Measurements from ENCODE around the gene TNFSF4.
"Not testable (repeated sequence)": the region's sequence is repeated elsewhere in the genome, so short reads cannot be mapped to it uniquely, and the experiment has no call there.

TNFSF4 gene

GRCh38 chr1:173240609-173241008, 33.5 kb upstream of the TNFSF4 start:
- Histone ChIP-seq H2BK120ac (ENCODE audit: low read depth, low read length) (no peak overlapping the region), H3K9ac (ENCODE audit: low read depth, low read length, poor library complexity) (no peak overlapping the region), H4K91ac (ENCODE audit: low read depth, low read length, poor library complexity) (no peak overlapping the region), H2AK5ac (ENCODE audit: low read depth, low read length) (no peak overlapping the region), H2AFZ (ENCODE audit: low read length) (no peak overlapping the region), H4K8ac (ENCODE audit: low read depth, low read length) (no peak overlapping the region), H3K4me1 (ENCODE audit: control insufficient read depth in 2 of 2, insufficient read depth in 1 of 2, low read depth in 1 of 2, low read length in 2 of 2) (no peaks in the 10 kb centered on the region), H3K18ac (ENCODE audit: low read length) (no peak overlapping the region), H3K14ac (ENCODE audit: low read length) (no peak overlapping the region), H3K23ac (ENCODE audit: low read depth, low read length, poor library complexity) (no peak overlapping the region), H3K79me1 (ENCODE audit: low read depth, low read length) (no peaks in the 10 kb centered on the region), H3K4me3 (ENCODE audit: low read length in 2 of 2) (no peak overlapping the region), H3K27me3 (ENCODE audit: control insufficient read depth in 3 of 3, insufficient read depth in 3 of 3, low read depth in 1 of 3, low read length in 3 of 3) (no peaks in the 10 kb centered on the region), H3K9me3 (replicated peaks in 1 of 2; ENCODE audit: control insufficient read depth in 2 of 2, insufficient read depth in 1 of 2, low read depth in 1 of 2, low read length in 2 of 2) (no peaks in the 10 kb centered on the region), H3K36me3 (replicated peaks in 1 of 2; ENCODE audit: control insufficient read depth in 2 of 2, insufficient read depth in 2 of 2, low read length in 2 of 2) (no peaks in the 10 kb centered on the region), H3K27ac (replicated peaks; ENCODE audit: low read length) (no peak overlapping the region), H2BK12ac (ENCODE audit: low read length) (no peak overlapping the region), H3K4me2 (ENCODE audit: insufficient read depth, low read length, poor library complexity, severe bottlenecking) (no peak overlapping the region), H2BK5ac (ENCODE audit: low read length) (no peak overlapping the region), H2BK15ac (ENCODE audit: low read length) (no peak overlapping the region), H3K4ac (ENCODE audit: low read length) (no peak overlapping the region)
- DNase-seq (ENCODE audit: low spot score) = no peak

- H3K27me3 ChIP-seq (ENCODE audit: control insufficient read depth in 3 of 3, insufficient read depth in 3 of 3, low read depth in 1 of 3, low read length in 3 of 3) = no peaks in the 10 kb centered on the region
- H3K4ac ChIP-seq (ENCODE audit: low read length) = no peak overlapping the region
- H3K27ac ChIP-seq (replicated peaks; ENCODE audit: low read length) = no peak overlapping the region
- no peak overlapping the region for H3K4me2 ChIP-seq (ENCODE audit: insufficient read depth, low read length, poor library complexity, severe bottlenecking)
- no peak overlapping the region for H2BK15ac ChIP-seq (ENCODE audit: low read length)
- H3K18ac ChIP-seq (ENCODE audit: low read length) = no peak overlapping the region
- no peak overlapping the region for H2BK5ac ChIP-seq (ENCODE audit: low read length)
- H3K9ac ChIP-seq (ENCODE audit: low read depth, low read length, poor library complexity) = no peak overlapping the region
- WGBS, 2 donors (ENCODE audit: extremely low coverage in 2 of 2, insufficient read length in 2 of 2, insufficient replicate concordance in 1 of 2) = no CpG with 5 or more reads among the region's 2 CpGs
- H3K14ac ChIP-seq (ENCODE audit: low read length) = no peak overlapping the region
- H4K91ac ChIP-seq (ENCODE audit: low read depth, low read length, poor library complexity) = no peak overlapping the region
- no peaks in the 10 kb centered on the region for H3K4me1 ChIP-seq (ENCODE audit: control insufficient read depth in 2 of 2, insufficient read depth in 1 of 2, low read depth in 1 of 2, low read length in 2 of 2)
- no peak overlapping the region for H3K23ac ChIP-seq (ENCODE audit: low read depth, low read length, poor library complexity)
- H3K9me3 ChIP-seq (replicated peaks in 1 of 2; ENCODE audit: control insufficient read depth in 2 of 2, insufficient read depth in 1 of 2, low read depth in 1 of 2, low read length in 2 of 2) = no peaks in the 10 kb centered on the region
- H2AFZ ChIP-seq (ENCODE audit: low read length) = no peak overlapping the region
- H2AK5ac ChIP-seq (ENCODE audit: low read depth, low read length) = no peak overlapping the region
- no peak overlapping the region for H2BK120ac ChIP-seq (ENCODE audit: low read depth, low read length)
- H4K8ac ChIP-seq (ENCODE audit: low read depth, low read length) = no peak overlapping the region
- DNase-seq (ENCODE audit: low spot score) = no peak
- H3K36me3 ChIP-seq (replicated peaks in 1 of 2; ENCODE audit: control insufficient read depth in 2 of 2, insufficient read depth in 2 of 2, low read length in 2 of 2) = no peaks in the 10 kb centered on the region
- H2BK12ac ChIP-seq (ENCODE audit: low read length) = no peak overlapping the region
- no peak overlapping the region for H3K4me3 ChIP-seq (ENCODE audit: low read length in 2 of 2)
- no peaks in the 10 kb centered on the region for H3K79me1 ChIP-seq (ENCODE audit: low read depth, low read length)
These were observed 31.9 kb upstream of the TNFSF4 start for GRCh38 chr1:173239058-173239457.

- Histone ChIP-seq H2AK5ac (ENCODE audit: low read depth, low read length) (no peak overlapping the region), H3K18ac (ENCODE audit: low read length) (no peak overlapping the region), H2BK15ac (ENCODE audit: low read length) (no peak overlapping the region), H2BK5ac (ENCODE audit: low read length) (no peak overlapping the region), H3K9me3 (replicated peaks in 1 of 2; ENCODE audit: control insufficient read depth in 2 of 2, insufficient read depth in 1 of 2, low read depth in 1 of 2, low read length in 2 of 2) (no peaks in the 10 kb centered on the region), H4K91ac (ENCODE audit: low read depth, low read length, poor library complexity) (no peak overlapping the region), H2BK120ac (ENCODE audit: low read depth, low read length) (no peak overlapping the region), H3K27me3 (ENCODE audit: control insufficient read depth in 3 of 3, insufficient read depth in 3 of 3, low read depth in 1 of 3, low read length in 3 of 3) (no peaks in the 10 kb centered on the region), H4K8ac (ENCODE audit: low read depth, low read length) (no peak overlapping the region), H3K4ac (ENCODE audit: low read length) (no peak overlapping the region), H2AFZ (ENCODE audit: low read length) (no peak overlapping the region), H3K9ac (ENCODE audit: low read depth, low read length, poor library complexity) (no peak overlapping the region), H3K4me3 (ENCODE audit: low read length in 2 of 2) (no peak overlapping the region), H3K4me1 (ENCODE audit: control insufficient read depth in 2 of 2, insufficient read depth in 1 of 2, low read depth in 1 of 2, low read length in 2 of 2) (no peaks in the 10 kb centered on the region), H3K14ac (ENCODE audit: low read length) (no peak overlapping the region), H3K79me1 (ENCODE audit: low read depth, low read length) (no peaks in the 10 kb centered on the region), H2BK12ac (ENCODE audit: low read length) (no peak overlapping the region), H3K27ac (replicated peaks; ENCODE audit: low read length) (no peak overlapping the region), H3K23ac (ENCODE audit: low read depth, low read length, poor library complexity) (no peak overlapping the region), H3K4me2 (ENCODE audit: insufficient read depth, low read length, poor library complexity, severe bottlenecking) (no peak overlapping the region), H3K36me3 (replicated peaks in 1 of 2; ENCODE audit: control insufficient read depth in 2 of 2, insufficient read depth in 2 of 2, low read length in 2 of 2) (no peaks in the 10 kb centered on the region)
- WGBS, 2 donors (ENCODE audit: extremely low coverage in 2 of 2, insufficient read length in 2 of 2, insufficient replicate concordance in 1 of 2) = no CpG with 5 or more reads among the region's 4 CpGs
- DNase-seq (ENCODE audit: low spot score) = no peak
These were observed 27.8 kb upstream of the TNFSF4 start for GRCh38 chr1:173234899-173235298.

- not testable (repeated sequence) for H3K9ac ChIP-seq (ENCODE audit: low read depth, low read length, poor library complexity); H2BK5ac ChIP-seq (ENCODE audit: low read length); H3K27me3 ChIP-seq (ENCODE audit: control insufficient read depth in 3 of 3, insufficient read depth in 3 of 3, low read depth in 1 of 3, low read length in 3 of 3); H2AK5ac ChIP-seq (ENCODE audit: low read depth, low read length); H3K18ac ChIP-seq (ENCODE audit: low read length); H2BK120ac ChIP-seq (ENCODE audit: low read depth, low read length); H3K23ac ChIP-seq (ENCODE audit: low read depth, low read length, poor library complexity); H3K79me1 ChIP-seq (ENCODE audit: low read depth, low read length); H3K4me3 ChIP-seq (ENCODE audit: low read length in 2 of 2); H3K4me1 ChIP-seq (ENCODE audit: control insufficient read depth in 2 of 2, insufficient read depth in 1 of 2, low read depth in 1 of 2, low read length in 2 of 2); H3K9me3 ChIP-seq (replicated peaks in 1 of 2; ENCODE audit: control insufficient read depth in 2 of 2, insufficient read depth in 1 of 2, low read depth in 1 of 2, low read length in 2 of 2); H2AFZ ChIP-seq (ENCODE audit: low read length); DNase-seq (ENCODE audit: low spot score); H3K36me3 ChIP-seq (replicated peaks in 1 of 2; ENCODE audit: control insufficient read depth in 2 of 2, insufficient read depth in 2 of 2, low read length in 2 of 2); H4K8ac ChIP-seq (ENCODE audit: low read depth, low read length); H3K14ac ChIP-seq (ENCODE audit: low read length); H2BK15ac ChIP-seq (ENCODE audit: low read length); H3K27ac ChIP-seq (replicated peaks; ENCODE audit: low read length); H2BK12ac ChIP-seq (ENCODE audit: low read length); H3K4me2 ChIP-seq (ENCODE audit: insufficient read depth, low read length, poor library complexity, severe bottlenecking); H4K91ac ChIP-seq (ENCODE audit: low read depth, low read length, poor library complexity); H3K4ac ChIP-seq (ENCODE audit: low read length)
- no CpG with 5 or more reads among the region's 3 CpGs for WGBS, 2 donors (ENCODE audit: extremely low coverage in 2 of 2, insufficient read length in 2 of 2, insufficient replicate concordance in 1 of 2)
These were observed 27.3 kb upstream of the TNFSF4 start for GRCh38 chr1:173234434-173234833.
